Activated naive CD8-positive, alpha-beta T cell treated with anti-CD3 and anti-CD28 coated beads, Interleukin-2, amount 50 U/mL, for 16 hours (primary cell): ENCODE data around the gene CNTNAP1.
"Not testable (repeated sequence)": the region's sequence is repeated elsewhere in the genome, so short reads cannot be mapped to it uniquely, and the experiment has no call there.

Experiments
- DNase-seq: peaks from one replicate; pipeline ENCODE4 v3.0.0-alpha.2; 2020; ENCODE audit warnings: low read depth, low spot score

Gene CNTNAP1

DNA sequence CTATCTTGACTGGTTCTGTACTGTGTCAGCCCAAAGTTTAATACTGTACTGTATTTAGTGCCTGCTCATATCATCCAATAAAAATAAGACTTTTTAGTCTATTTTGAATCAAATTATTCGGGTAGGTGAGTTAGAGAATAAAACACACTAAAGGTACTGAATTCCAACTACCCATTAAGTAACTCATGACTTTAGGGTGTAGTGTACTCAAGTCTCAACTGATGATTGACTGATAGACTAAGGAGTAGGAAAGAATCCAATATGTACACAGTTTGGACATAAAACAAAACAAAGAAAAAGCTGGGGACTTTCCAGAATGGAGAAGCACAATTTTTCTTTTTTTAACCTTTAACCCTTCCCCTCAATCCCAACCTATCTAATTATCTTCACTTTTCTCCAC is 58.4 kb downstream of the CNTNAP1 start:
- no peak for DNase-seq

DNA sequence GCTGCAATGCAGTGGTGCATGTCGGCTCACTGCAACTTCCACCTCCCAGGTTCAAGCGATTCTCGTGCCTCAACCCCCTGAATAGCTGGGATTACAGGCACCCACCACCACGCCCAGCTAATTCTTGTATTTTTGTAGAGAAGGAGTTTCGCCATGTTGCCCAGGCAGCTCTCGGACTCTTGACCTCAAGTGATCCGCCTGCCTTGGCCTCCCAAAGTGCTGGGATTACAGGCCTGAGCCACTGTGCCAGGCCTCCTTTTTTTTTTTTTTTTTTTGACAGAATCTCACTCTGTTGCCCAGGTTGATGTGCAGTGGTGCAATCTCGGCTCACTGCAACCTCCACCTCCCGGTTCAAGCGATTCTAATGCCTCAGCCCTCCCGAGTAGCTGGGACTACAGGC is 60.6 kb downstream of the CNTNAP1 start:
- DNase-seq = not testable (repeated sequence)

DNA sequence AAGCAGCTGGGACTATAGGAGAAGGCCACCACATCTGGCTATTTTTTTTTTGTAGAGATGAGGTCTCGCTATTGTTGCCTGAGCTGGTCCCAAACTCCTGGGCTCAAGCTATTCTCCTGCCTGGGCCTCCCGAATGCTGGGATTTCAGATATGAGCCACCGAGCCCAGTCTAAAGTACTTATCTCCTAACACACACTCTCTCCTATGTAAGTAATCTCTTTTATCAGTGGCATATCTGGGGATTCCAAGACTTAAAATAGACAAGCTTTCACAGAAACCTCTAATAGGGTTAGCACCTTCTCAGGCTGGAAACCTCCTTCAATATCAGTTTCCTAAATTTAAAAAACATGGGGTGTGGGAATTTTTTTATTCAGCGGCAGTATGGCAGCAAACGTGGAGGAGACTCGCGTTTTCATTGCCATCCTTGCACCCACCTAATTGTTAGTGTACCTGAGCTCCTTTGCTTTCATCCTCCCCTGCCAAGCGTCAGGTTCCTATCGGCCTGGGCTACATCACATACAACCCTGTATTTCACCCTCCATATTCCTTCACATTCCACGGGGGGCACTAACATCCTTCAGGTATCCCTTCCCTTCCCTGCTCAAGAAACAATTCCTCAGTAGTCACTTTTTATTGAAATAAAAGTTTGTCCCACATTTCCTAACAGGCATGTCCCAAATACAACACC is 61.4 kb downstream of the CNTNAP1 start:
- DNase-seq = no peak

DNA sequence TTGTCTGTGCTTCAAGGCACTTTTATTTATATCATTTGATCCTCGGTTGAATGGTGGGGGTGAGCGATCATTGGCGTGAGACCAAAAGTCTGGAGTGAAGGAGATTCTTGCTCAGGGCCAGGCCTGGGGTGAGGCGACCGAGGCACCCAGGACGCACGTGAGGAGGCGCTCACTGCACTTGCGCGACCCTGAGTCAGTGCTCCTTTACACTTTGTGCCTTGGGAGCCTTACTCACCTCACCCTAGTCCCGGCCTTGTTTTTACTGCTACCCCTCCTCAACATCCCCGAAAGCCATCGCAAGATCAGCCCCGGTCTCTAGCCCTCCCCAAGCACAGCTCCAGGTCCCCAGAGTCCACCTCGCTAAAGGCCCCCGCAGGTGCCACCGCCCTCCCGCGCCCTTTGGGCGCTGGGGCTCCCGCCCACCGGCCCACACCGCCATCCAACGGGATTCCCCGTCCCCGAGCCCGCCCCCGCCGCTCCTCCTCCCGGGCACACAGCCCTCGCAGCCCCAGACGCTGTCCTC is 62.0 kb downstream of the CNTNAP1 start:
- peak; percentile 37 for DNase-seq

GRCh38 chr17:42744806-42745617 is 62.7 kb downstream of the CNTNAP1 start, which contains the start of gene EZH1:
EZH1 (minus strand) TSS chr17:42745040; CDS start chr17:42728941, 16,099 bp downstream.
- DNase-seq = peak; percentile 81

- DNase-seq = no peak
Measured at GRCh38 chr17:42748202-42748907, 66.0 kb downstream of the CNTNAP1 start.

DNA sequence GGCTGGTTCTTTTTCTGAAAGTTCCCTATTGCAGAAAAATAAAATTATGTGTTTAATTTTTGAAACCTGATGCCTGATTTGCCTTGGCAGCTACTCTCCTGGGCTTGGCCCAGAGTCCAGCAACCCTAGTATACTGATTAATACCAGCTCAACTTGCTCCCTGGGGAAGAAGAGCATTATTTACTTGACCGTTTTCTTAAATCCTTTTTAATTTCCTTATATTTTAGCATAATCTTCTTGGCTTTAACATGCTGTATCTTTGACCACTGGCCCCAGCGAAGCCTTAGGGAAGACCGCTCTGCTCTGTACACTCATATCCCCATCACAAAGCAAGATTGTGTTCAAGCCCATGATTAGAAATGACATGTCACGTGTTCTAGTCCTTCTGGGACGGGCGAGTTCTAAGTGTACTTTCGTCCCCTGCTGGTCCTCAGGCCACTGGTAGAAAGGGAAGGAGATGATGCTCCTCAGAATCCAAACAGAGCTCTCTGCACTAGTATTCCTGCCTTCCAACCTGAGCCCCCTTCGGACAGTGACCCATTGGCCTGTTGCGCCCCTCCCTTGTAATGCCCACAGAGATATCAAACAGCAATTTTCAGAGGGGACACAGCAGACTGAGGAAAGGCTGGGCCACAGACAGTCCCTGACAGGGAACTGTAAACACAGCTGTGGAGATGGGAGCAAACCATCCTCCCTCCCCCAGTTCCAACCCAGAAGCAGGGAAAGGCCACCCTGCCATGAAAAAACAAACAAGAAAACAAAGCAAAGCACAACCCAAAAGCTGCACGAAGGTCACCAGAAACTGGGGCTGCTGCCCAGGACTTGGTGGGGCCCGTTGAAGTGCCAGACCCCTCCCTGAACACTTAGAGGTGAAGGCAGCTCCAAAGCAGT is 66.8 kb downstream of the CNTNAP1 start:
- DNase-seq = no peak
